T47D (cell line): Measurements from ENCODE around the gene MAB21L1.

ENCODE experiments used
- DNase-seq, 2 experiments: peaks; one replicate each; pipeline versions ENCODE4 v3.0.0 to v3.0.0-alpha.2; 2011 to 2012; ENCODE audit warnings: low read depth in 1 of 2, low spot score in 1 of 2
- JUND ChIP-seq: IDR thresholded peaks from 2 replicates; pipeline ENCODE4 v1.6.1; 2012; ENCODE audit warnings: low read depth
- in situ Hi-C: cut with HindIII; loops from 2 replicates; pipeline ENCODE4 v1.10.0; 2016; ENCODE audit warnings: low sequenced_read_pairs, low pct_unique_long_range_greater_than_20kb

The MAB21L1 gene

GRCh38 chr13:35496761-35497386, 20.4 kb upstream of the MAB21L1 start:
- in situ Hi-C loops, result no loop called here
- no peak for DNase-seq
- TF ChIP-seq JUND, result no peak

- TF ChIP-seq JUND, result no peak
- in situ Hi-C loops, result no loop called here
- DNase-seq, result no peak
These were observed 19.5 kb upstream of the MAB21L1 start for GRCh38 chr13:35496006-35496405.

- TF ChIP-seq JUND, result no peak
- in situ Hi-C loops, result no loop called here
- no peak for DNase-seq
These were observed 12.6 kb upstream of the MAB21L1 start for GRCh38 chr13:35489050-35489449.

- in situ Hi-C loops, result no loop called here
- no peak for TF ChIP-seq JUND
- no peak for DNase-seq
These were observed 8.9 kb upstream of the MAB21L1 start for GRCh38 chr13:35485424-35485823.

- no peak for TF ChIP-seq JUND
- no peak for DNase-seq
- in situ Hi-C loops, result no loop called here
These were observed 7.9 kb upstream of the MAB21L1 start for GRCh38 chr13:35484384-35484783.

- DNase-seq, result no peak
- no peak for TF ChIP-seq JUND
- in situ Hi-C loops, result no loop called here
These were observed 7.3 kb upstream of the MAB21L1 start for GRCh38 chr13:35483761-35484160.

GRCh38 chr13:35482527-35482926, 6.0 kb upstream of the MAB21L1 start:
- no peak for DNase-seq
- no peak for TF ChIP-seq JUND

GRCh38 chr13:35481777-35482176, 5.3 kb upstream of the MAB21L1 start:
- DNase-seq, result no peak
- TF ChIP-seq JUND, result no peak
- in situ Hi-C loops, result no loop called here

More at GRCh38 chr13:35482527-35482926, 6.0 kb upstream of the MAB21L1 start:
- in situ Hi-C loops, result no loop called here

GRCh38 chr13:35480346-35480745, 3.9 kb upstream of the MAB21L1 start:
- in situ Hi-C loops, result no loop called here
- no peak for DNase-seq
- no peak for TF ChIP-seq JUND

GRCh38 chr13:35479706-35480105, 3.2 kb upstream of the MAB21L1 start:
- TF ChIP-seq JUND, result no peak
- in situ Hi-C loops, result no loop called here
- DNase-seq, result no peak

- DNase-seq, result no peak
- in situ Hi-C loops, result no loop called here
- TF ChIP-seq JUND, result no peak
These were observed 2.6 kb upstream of the MAB21L1 start for GRCh38 chr13:35479038-35479492.

GRCh38 chr13:35478271-35479037, 2.0 kb upstream of the MAB21L1 start:
- DNase-seq, result no peak
- no peak for TF ChIP-seq JUND
- in situ Hi-C loops, result no loop called here

- no peak for DNase-seq
- TF ChIP-seq JUND, result no peak
- in situ Hi-C loops, result no loop called here
These were observed 977 bp upstream of the MAB21L1 start for GRCh38 chr13:35477386-35477946.
